ENCODE data around the gene VAX1. TPM values are rescaled to one million over a fixed set of nuclear protein-coding genes. Genes with fewer than 3 reads are reported as not detected.
"Not testable (repeated sequence)": the region's sequence is repeated elsewhere in the genome, so short reads cannot be mapped to it uniquely, and the experiment has no call there.

VAX1 gene
- polyA plus RNA-seq, 1 of the 3 experiments (the other 2 are of a cell fraction) = not detected

- no peak for TF ChIP-seq EP300 (IDR thresholded peaks at IDR 0.05; ENCODE audit: borderline replicate concordance in 1 of 2, low read depth in 1 of 2, low read length in 1 of 2)
- no peak for TF ChIP-seq IRF3 (IDR thresholded peaks at IDR 0.05; ENCODE audit: low read depth, low read length)
- no peak for TF ChIP-seq ZBTB33 (IDR thresholded peaks at IDR 0.05; ENCODE audit: borderline replicate concordance, low read depth)
- TF ChIP-seq SMC3 (IDR thresholded peaks at IDR 0.05; ENCODE audit: low read depth, low read length) = no peak
- no peak for TF ChIP-seq RAD21 (IDR thresholded peaks at IDR 0.05; ENCODE audit: low read length)
- TF ChIP-seq RFX5 (IDR thresholded peaks at IDR 0.05; ENCODE audit: low read length) = no peak
Observed at GRCh38 chr10:117186832-117187615, 49.0 kb upstream of the VAX1 start (continued).

GRCh38 chr10:117185817-117186216 lies 47.7 kb upstream of the VAX1 start:
- H3K4me3 ChIP-seq (ENCODE audit: low read depth in 2 of 2, low read length in 1 of 2); H3K4me1 ChIP-seq (ENCODE audit: control insufficient read depth in 1 of 2, insufficient read depth in 2 of 2, low read depth in 1 of 2, low read length in 1 of 2); H3K4me2 ChIP-seq; H3F3A ChIP-seq (replicated peaks; ENCODE audit: insufficient read depth); H4K20me1 ChIP-seq (ENCODE audit: insufficient read depth); H3K9me3 ChIP-seq; H3K27ac ChIP-seq (ENCODE audit: low read depth in 2 of 2, low read length in 1 of 2); H3K9me2 ChIP-seq; POLR2A ChIA-PET; DNase-seq; H3K27me3 ChIP-seq (ENCODE audit: insufficient read depth); H3K9ac ChIP-seq; H2AFZ ChIP-seq (ENCODE audit: low read depth); H3K79me2 ChIP-seq (ENCODE audit: insufficient read depth); H3K36me3 ChIP-seq (replicated peaks in 1 of 2; ENCODE audit: control insufficient read depth in 1 of 2, insufficient read depth in 2 of 2, low read length in 1 of 2): not testable (repeated sequence)
- 92% methylated on average over 4 of the region's 4 CpGs for WGBS (ENCODE audit: low lambda C conversion rate)
- CTCF ChIA-PET = interaction anchor here (0.6 to 3.1 kb wide), 7 partner anchors 10 to 388 kb away, joined by 3 to 16 read pairs (median 5); no protein-coding TSS in a partner anchor

- H3K36me3 ChIP-seq (replicated peaks in 1 of 2; ENCODE audit: control insufficient read depth in 1 of 2, insufficient read depth in 2 of 2, low read length in 1 of 2) = no peaks in the 10 kb centered on the region
- H4K20me1 ChIP-seq (ENCODE audit: insufficient read depth) = no peaks in the 10 kb centered on the region
- no peaks in the 10 kb centered on the region for H3K79me2 ChIP-seq (ENCODE audit: insufficient read depth)
- no peak overlapping the region for H3K27ac ChIP-seq (ENCODE audit: low read depth in 2 of 2, low read length in 1 of 2)
- CTCF ChIA-PET = interaction anchor here (1.8 to 3.2 kb wide), 5 partner anchors 10 to 387 kb away, joined by 5 to 16 read pairs (median 11); no protein-coding TSS in a partner anchor
- H3K4me1 ChIP-seq (ENCODE audit: control insufficient read depth in 1 of 2, insufficient read depth in 2 of 2, low read depth in 1 of 2, low read length in 1 of 2) = no peaks in the 10 kb centered on the region
- H3K27me3 ChIP-seq (ENCODE audit: insufficient read depth) = no peaks in the 10 kb centered on the region
- whole genome bisulfite sequencing (ENCODE audit: low lambda C conversion rate) = 74% methylated on average over 3 of the region's 3 CpGs
- H3K9me3 ChIP-seq = no peaks in the 10 kb centered on the region
- no peak for DNase-seq
- H3K9me2 ChIP-seq = no peaks in the 10 kb centered on the region
- H3K4me2 ChIP-seq = no peak overlapping the region
- POLR2A ChIA-PET = no interaction called here
- H2AFZ ChIP-seq (ENCODE audit: low read depth) = no peak overlapping the region
- H3K4me3 ChIP-seq (ENCODE audit: low read depth in 2 of 2, low read length in 1 of 2) = no peak overlapping the region
- no peak overlapping the region for H3K9ac ChIP-seq
- H3F3A ChIP-seq (replicated peaks; ENCODE audit: insufficient read depth) = no peaks in the 10 kb centered on the region
- no peak for TF ChIP-seq USF1 (IDR thresholded peaks at IDR 0.05; ENCODE audit: borderline replicate concordance, low read depth)
- no peak for TF ChIP-seq MAX (IDR thresholded peaks at IDR 0.05; ENCODE audit: low read depth)
- no peak for TF ChIP-seq ZBTB33 (IDR thresholded peaks at IDR 0.05; ENCODE audit: borderline replicate concordance, low read depth)
- TF ChIP-seq TEAD4 (IDR thresholded peaks at IDR 0.05; ENCODE audit: borderline replicate concordance, insufficient read depth) = no peak
- no peak for TF ChIP-seq USF2 (IDR thresholded peaks at IDR 0.05; ENCODE audit: borderline replicate concordance, low read depth, low read length)
- TF ChIP-seq REST (IDR thresholded peaks at IDR 0.05; ENCODE audit: low read depth, low read length) = no peak
Observed at GRCh38 chr10:117184821-117185220, 46.8 kb upstream of the VAX1 start.

All from SK-N-SH (cell line).